Superior temporal gyrus (tissue), 1 donor: ENCODE data around the gene BSN.
"Not testable (repeated sequence)": the region's sequence is repeated elsewhere in the genome, so short reads cannot be mapped to it uniquely, and the experiment has no call there.

ENCODE experiments used
- DNase-seq: peaks from one replicate; pipeline ENCODE4 v3.0.0-alpha.2; 2016; ENCODE audit errors: extremely low spot score

Gene BSN

GRCh38 chr3:49695350-49696015, 141.2 kb downstream of the BSN start:
- not testable (repeated sequence) for DNase-seq

- no peak for DNase-seq
Measured at GRCh38 chr3:49699281-49699979, 145.2 kb downstream of the BSN start.

GRCh38 chr3:49700014-49700413, 145.7 kb downstream of the BSN start:
- no peak for DNase-seq

GRCh38 chr3:49700453-49701128, 146.3 kb downstream of the BSN start:
- DNase-seq: no peak

GRCh38 chr3:49701388-49702077, 147.3 kb downstream of the BSN start:
- no peak for DNase-seq

- DNase-seq: no peak
Measured at GRCh38 chr3:49702672-49703071, 148.4 kb downstream of the BSN start.

GRCh38 chr3:49703443-49703927, 149.2 kb downstream of the BSN start:
- DNase-seq: peak; percentile 70

GRCh38 chr3:49703956-49704355, 149.7 kb downstream of the BSN start:
- no peak for DNase-seq

GRCh38 chr3:49704629-49705028, 150.4 kb downstream of the BSN start:
- DNase-seq: no peak

- DNase-seq: no peak
Measured at GRCh38 chr3:49705390-49705960, 151.2 kb downstream of the BSN start.

GRCh38 chr3:49706456-49707112, 152.3 kb downstream of the BSN start:
- no peak for DNase-seq

GRCh38 chr3:49707113-49707480, 152.8 kb downstream of the BSN start:
- no peak for DNase-seq

- no peak for DNase-seq
Measured at GRCh38 chr3:49709852-49710251, 155.6 kb downstream of the BSN start.

- DNase-seq: no peak
Measured at GRCh38 chr3:49711489-49711888, 157.2 kb downstream of the BSN start.

GRCh38 chr3:49712166-49712565, 157.9 kb downstream of the BSN start:
- no peak for DNase-seq

GRCh38 chr3:49712631-49713317, 158.5 kb downstream of the BSN start:
- DNase-seq: no peak

- DNase-seq: no peak
Measured at GRCh38 chr3:49713336-49714105, 159.2 kb downstream of the BSN start.

GRCh38 chr3:49714728-49715550, 160.7 kb downstream of the BSN start:
- DNase-seq: no peak

GRCh38 chr3:49715611-49716121, 161.4 kb downstream of the BSN start:
- DNase-seq: no peak
